ENCODE data around the gene CFAP97D2. TPM values are rescaled to one million over a fixed set of nuclear protein-coding genes. Genes with fewer than 3 reads are reported as not detected.

CFAP97D2 gene
- total RNA-seq = not detected in 2 replicates

DNA sequence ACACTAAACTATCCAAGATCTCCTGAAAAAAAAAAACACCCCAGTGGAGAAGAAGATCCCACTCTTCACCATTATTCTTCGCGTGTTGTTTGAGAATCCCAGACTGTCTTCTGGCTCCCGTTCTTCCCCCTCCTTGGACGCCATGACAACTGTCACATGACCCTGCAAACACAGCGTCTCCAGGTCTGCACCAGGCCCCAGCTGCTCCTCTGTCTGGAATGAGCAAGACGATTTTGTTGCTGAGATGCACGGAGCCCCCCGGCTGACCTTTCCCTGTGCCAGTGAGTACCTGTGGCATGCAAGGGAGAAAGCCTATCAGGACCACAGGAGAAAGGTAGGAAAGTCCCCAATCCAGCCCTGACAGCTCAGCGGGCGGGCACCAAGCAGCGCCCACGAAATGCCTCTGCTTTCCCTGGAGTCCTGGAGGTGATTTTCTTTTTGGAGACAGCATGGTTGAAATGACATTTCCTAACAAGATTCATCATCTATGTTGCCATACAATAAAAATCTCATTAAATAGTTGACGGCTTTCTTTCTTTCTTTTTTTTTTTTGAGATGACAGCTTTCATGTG is at the start of gene CFAP97D2:
CFAP97D2 (plus strand) TSS at position 171 of the 572 bp plus-strand sequence; CDS start at position 245, 74 bp downstream.

DNA sequence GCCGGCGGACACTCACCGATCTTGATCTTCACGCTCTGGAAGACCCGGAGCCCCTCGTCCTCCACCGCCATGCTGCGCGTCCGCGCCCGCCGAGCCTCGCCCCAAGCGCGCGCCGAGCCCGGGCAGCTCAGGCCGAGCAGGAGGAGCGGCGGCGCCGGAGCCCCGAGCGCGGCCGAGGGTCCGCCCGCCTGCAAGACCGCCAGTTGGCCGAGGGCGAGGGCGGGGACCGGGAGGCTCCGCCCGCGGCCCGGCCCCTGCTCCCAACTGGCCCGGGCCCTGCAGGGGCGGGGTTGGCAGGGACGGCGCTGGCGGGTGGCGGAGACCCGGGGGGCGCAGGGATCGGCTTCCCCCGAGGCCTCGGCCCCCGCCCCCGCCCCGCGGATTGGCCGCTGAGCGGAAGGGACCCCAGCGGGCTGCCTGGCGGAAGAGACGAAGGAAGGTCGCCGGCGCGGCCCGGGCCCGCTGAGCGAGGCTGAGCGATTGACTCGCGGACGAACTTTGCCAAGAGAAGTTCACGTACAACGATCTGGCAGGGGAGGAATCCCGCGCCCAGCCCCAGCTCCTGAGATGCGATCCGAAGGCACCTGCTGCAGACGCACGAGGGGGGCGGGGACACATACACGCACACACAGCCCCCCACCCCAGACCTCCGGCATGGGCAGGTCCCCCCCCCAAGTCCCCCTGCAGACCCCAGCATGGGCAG is 46.5 kb upstream of the CFAP97D2 start, which contains the start of gene RASA3:
RASA3 (minus strand) TSS at position 205 of the 703 bp plus-strand sequence; CDS start at position 71, 134 bp downstream.

DNA sequence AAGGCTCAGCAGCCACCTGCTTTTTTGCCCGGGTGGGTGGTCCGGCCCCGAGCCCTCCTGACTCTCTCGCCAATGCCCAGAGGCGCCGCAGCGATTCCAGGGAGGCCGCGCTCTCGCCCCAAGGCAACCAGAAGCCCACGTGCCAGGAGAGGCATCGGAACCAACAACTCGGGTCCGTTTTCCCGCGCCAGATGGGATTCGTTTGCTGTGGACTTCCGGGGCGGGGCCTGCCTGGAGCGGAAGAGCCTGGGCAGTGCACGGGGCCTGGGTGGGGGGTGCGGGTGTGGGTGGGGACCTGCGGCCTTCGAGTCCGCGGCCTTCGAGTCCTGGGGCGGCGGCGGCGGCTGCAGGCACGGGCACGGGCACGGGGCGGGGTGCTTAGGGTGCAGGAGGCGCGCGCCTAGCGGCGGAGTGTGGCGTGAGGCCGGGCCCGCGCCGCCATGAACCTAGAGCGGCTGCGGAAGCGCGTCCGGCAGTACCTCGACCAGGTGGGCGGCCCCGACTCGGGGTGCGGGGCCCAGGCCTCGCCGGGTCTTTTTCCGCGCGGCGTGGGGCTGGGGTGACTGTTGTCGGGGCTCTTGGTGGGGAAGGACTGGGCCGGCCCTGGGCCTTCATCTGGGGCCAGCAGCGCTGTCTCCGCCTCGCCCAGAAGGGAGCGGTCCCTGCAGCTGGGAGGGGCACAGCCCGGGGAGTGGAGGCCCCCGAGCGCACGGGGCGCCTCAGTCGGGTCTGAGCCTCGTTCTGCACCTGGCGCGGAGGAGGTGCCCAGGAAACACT is 55.8 kb downstream of the CFAP97D2 start, which contains the start of gene CDC16:
CDC16 (plus strand) TSS at position 253 of the 777 bp plus-strand sequence; CDS start at position 441, 188 bp downstream.

Other genes with a start within 250 kb of the CFAP97D2 start
- gene C13orf46, start 205.2 kb upstream of the CFAP97D2 start, total RNA-seq = 0.25 and 0.33 TPM in 2 replicates
- gene RASA3, start 46.6 kb upstream of the CFAP97D2 start, total RNA-seq = 23.9 and 33.2 TPM in 2 replicates
- 57.2 and 62.6 TPM in 2 replicates for gene CDC16, start 55.6 kb downstream of the CFAP97D2 start, total RNA-seq
- gene UPF3A, start 102.3 kb downstream of the CFAP97D2 start, total RNA-seq = 23.5 and 41.1 TPM in 2 replicates
- 16.0 and 25.5 TPM in 2 replicates for gene CHAMP1, start 135.2 kb downstream of the CFAP97D2 start, total RNA-seq

All from uterine smooth muscle cell (primary cell).